ENCODE measurements around the gene PRUNE2. TPM values are rescaled to one million over a fixed set of nuclear protein-coding genes. Genes with fewer than 3 reads are reported as not detected.

PRUNE2 gene
- total and polyA plus RNA-seq, 4 donors, result 1.3 to 4.5 (median 1.6) TPM

DNA sequence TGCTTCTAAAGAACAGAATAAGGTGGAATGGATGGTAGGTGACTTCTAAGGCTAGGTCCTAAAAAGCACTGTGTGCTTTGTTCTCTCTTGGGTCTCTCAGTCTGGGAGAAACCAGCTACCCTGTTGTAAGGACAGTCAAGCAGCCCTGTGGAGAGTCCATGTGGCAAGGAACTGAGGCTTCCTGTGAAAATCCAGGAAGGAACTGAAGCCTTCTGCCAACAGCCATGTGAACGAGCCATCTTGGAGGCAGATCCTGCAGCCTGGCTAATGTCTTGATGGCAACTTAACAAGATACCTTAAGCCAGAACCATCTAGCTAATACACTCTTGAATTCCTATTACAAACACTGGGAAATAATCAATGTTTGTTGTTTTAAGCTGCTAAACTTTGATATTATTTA is 241.8 kb downstream of the PRUNE2 start:
- WGBS, result 64% methylated on average over 1 of the region's 1 CpG
- Histone ChIP-seq H3K27ac (ENCODE audit: low read depth in 1 of 2, low read length in 2 of 2) (no peak overlapping the region), H3K9ac (ENCODE audit: low read depth in 1 of 2, low read length in 2 of 2) (no peak overlapping the region), H3K9me3 (ENCODE audit: control insufficient read depth in 4 of 4, low read length in 3 of 4) (no peaks in the 10 kb centered on the region), H3K4me1 (ENCODE audit: control insufficient read depth in 4 of 4, insufficient read depth in 4 of 4, low read length in 3 of 4) (no peaks in the 10 kb centered on the region), H3K4me3 (ENCODE audit: low read depth in 1 of 3, low read length in 3 of 3) (no peak overlapping the region), H3K27me3 (ENCODE audit: control insufficient read depth in 4 of 4, insufficient read depth in 4 of 4, low read length in 3 of 4) (no peaks in the 10 kb centered on the region), H3K36me3 (ENCODE audit: control insufficient read depth in 4 of 4, insufficient read depth in 3 of 4, low read depth in 1 of 4, low read length in 3 of 4) (no peaks in the 10 kb centered on the region)
- no peak for TF ChIP-seq FOXA1 (IDR thresholded peaks at IDR 0.05)
- no peak for TF ChIP-seq SP1 (IDR thresholded peaks at IDR 0.05)
- no peak for TF ChIP-seq RAD21 (IDR thresholded peaks at IDR 0.05)
- TF ChIP-seq, protein P1, sequence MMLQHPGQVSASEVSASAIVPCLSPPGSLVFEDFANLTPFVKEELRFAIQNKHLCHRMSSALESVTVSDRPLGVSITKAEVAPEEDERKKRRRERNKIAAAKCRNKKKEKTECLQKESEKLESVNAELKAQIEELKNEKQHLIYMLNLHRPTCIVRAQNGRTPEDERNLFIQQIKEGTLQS (IDR thresholded peaks at IDR 0.05), result no peak
- TF ChIP-seq EGR1 (IDR thresholded peaks at IDR 0.05; ENCODE audit: low read depth in 2 of 2), result no peak
- TF ChIP-seq RXRA (IDR thresholded peaks at IDR 0.05), result no peak
- DNase-seq (ENCODE audit: low spot score), result no peak

DNA sequence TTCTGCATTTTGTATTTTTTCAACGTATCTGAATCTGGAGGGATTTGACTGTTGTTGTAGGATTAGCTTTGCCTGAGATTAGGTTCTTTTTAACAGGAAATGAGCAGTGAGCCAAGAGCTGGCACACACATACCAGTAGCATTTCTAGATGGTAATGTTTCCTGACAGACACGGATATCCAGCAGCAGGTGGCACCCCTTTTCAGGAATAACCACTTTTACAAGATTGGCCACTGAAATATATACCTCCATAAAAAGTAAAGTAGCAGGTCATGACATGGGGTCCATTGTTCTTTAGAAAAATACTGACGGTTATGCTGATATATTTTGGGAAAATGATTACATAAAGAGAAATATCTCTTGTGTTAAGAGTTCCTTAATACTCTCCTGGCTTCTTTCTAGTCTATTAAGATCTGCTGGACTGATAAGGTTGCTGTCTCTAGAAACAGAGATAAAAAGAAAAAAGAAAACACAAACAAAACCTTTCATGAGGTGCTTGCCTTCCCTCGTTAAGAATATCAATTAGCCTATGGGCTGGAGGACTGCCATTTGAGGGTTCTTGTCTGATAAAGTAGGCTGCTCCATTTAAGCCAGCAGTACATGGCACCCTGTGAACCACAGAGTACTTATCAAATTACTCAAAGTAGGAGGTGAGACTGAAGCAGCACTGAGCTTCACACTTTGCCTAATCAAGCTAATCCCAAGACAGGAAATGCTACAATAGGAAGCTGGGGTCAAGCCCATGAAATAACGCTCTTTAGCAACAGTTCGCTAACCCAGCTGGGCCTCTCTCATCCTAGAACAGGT is 243.2 kb downstream of the PRUNE2 start:
- DNase-seq (ENCODE audit: low spot score), result no peak

DNA sequence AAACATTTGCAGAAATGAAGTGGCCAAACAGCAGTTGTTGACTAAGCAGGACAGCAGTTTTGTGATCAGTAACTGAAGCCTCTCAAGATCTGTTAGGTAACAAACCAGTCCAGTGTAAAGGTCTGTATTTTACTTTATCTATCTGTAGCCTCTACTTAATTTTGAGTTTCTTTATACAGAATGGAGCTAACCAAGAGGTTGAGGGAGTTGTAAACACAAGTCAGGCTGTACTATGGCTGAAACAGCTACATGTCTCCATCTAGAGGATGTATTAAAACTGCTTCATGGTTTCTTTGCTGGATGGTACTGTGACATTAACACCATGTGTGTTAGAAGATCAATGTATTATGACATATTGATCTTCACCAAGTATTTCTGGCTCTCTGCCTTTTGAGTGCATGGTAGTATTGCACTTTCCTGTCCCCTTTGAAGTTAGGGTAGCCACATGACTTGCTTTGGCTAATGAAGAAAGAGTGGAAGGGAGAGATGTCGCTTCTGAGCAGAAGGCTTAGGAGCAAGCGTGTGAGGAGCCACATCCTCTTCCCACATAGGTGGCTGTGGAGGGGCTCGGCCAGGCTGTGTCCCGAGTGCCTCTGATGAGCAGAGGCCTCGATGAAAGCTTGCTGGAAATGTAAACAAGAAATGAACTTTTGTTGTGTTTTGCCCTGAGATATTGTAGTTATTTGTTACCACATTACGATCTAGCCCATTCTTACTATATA is 247.2 kb downstream of the PRUNE2 start:
- no peak for DNase-seq (ENCODE audit: low spot score)
- no peak overlapping the region for H3K9ac ChIP-seq (ENCODE audit: low read depth in 1 of 2, low read length in 2 of 2)
- H3K27me3 ChIP-seq (ENCODE audit: control insufficient read depth in 4 of 4, insufficient read depth in 4 of 4, low read length in 3 of 4), result no peaks in the 10 kb centered on the region
- TF ChIP-seq RAD21 (IDR thresholded peaks at IDR 0.05) (peak; percentile 84 to 88), JUND (IDR thresholded peaks at IDR 0.05) (no peak), FOXA2 (IDR thresholded peaks at IDR 0.05) (peak; percentile 7), FOXA1 (IDR thresholded peaks at IDR 0.05) (no peak)
- TF ChIP-seq, protein P2, sequence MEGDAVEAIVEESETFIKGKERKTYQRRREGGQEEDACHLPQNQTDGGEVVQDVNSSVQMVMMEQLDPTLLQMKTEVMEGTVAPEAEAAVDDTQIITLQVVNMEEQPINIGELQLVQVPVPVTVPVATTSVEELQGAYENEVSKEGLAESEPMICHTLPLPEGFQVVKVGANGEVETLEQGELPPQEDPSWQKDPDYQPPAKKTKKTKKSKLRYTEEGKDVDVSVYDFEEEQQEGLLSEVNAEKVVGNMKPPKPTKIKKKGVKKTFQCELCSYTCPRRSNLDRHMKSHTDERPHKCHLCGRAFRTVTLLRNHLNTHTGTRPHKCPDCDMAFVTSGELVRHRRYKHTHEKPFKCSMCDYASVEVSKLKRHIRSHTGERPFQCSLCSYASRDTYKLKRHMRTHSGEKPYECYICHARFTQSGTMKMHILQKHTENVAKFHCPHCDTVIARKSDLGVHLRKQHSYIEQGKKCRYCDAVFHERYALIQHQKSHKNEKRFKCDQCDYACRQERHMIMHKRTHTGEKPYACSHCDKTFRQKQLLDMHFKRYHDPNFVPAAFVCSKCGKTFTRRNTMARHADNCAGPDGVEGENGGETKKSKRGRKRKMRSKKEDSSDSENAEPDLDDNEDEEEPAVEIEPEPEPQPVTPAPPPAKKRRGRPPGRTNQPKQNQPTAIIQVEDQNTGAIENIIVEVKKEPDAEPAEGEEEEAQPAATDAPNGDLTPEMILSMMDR (IDR thresholded peaks at IDR 0.05; ENCODE audit: low read depth, low read length, missing input control), result peak; percentile 47
- no peaks in the 10 kb centered on the region for H3K4me1 ChIP-seq (ENCODE audit: control insufficient read depth in 4 of 4, insufficient read depth in 4 of 4, low read length in 3 of 4)
- WGBS, result 50% methylated on average over 6 of the region's 6 CpGs
- no peak overlapping the region for H3K4me3 ChIP-seq (ENCODE audit: low read depth in 1 of 3, low read length in 3 of 3)
- no peaks in the 10 kb centered on the region for H3K36me3 ChIP-seq (ENCODE audit: control insufficient read depth in 4 of 4, insufficient read depth in 3 of 4, low read depth in 1 of 4, low read length in 3 of 4)
- no peaks in the 10 kb centered on the region for H3K9me3 ChIP-seq (ENCODE audit: control insufficient read depth in 4 of 4, low read length in 3 of 4)
- H3K27ac ChIP-seq (ENCODE audit: low read depth in 1 of 2, low read length in 2 of 2), result no peak overlapping the region

More for the DNA sequence above, 243.2 kb downstream of the PRUNE2 start:
- H3K27me3 ChIP-seq (ENCODE audit: control insufficient read depth in 4 of 4, insufficient read depth in 4 of 4, low read length in 3 of 4), result no peaks in the 10 kb centered on the region
- no peak overlapping the region for H3K4me3 ChIP-seq (ENCODE audit: low read depth in 1 of 3, low read length in 3 of 3)
- WGBS, result 47% methylated on average over 6 of the region's 6 CpGs
- H3K27ac ChIP-seq (ENCODE audit: low read depth in 1 of 2, low read length in 2 of 2), result no peak overlapping the region
- H3K4me1 ChIP-seq (ENCODE audit: control insufficient read depth in 4 of 4, insufficient read depth in 4 of 4, low read length in 3 of 4), result no peaks in the 10 kb centered on the region
- H3K36me3 ChIP-seq (ENCODE audit: control insufficient read depth in 4 of 4, insufficient read depth in 3 of 4, low read depth in 1 of 4, low read length in 3 of 4), result no peaks in the 10 kb centered on the region
- H3K9me3 ChIP-seq (ENCODE audit: control insufficient read depth in 4 of 4, low read length in 3 of 4), result no peaks in the 10 kb centered on the region
- no peak overlapping the region for H3K9ac ChIP-seq (ENCODE audit: low read depth in 1 of 2, low read length in 2 of 2)
- TF ChIP-seq RAD21 (IDR thresholded peaks at IDR 0.05), result peak in 1 of 2 donors; percentile 4
- TF ChIP-seq, protein P3, sequence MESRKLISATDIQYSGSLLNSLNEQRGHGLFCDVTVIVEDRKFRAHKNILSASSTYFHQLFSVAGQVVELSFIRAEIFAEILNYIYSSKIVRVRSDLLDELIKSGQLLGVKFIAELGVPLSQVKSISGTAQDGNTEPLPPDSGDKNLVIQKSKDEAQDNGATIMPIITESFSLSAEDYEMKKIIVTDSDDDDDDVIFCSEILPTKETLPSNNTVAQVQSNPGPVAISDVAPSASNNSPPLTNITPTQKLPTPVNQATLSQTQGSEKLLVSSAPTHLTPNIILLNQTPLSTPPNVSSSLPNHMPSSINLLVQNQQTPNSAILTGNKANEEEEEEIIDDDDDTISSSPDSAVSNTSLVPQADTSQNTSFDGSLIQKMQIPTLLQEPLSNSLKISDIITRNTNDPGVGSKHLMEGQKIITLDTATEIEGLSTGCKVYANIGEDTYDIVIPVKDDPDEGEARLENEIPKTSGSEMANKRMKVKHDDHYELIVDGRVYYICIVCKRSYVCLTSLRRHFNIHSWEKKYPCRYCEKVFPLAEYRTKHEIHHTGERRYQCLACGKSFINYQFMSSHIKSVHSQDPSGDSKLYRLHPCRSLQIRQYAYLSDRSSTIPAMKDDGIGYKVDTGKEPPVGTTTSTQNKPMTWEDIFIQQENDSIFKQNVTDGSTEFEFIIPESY (IDR thresholded peaks at IDR 0.05), result no peak
